ENCODE results near the gene CACNB1.
A peak's percentile ranks its signal among the peaks of the same experiment; 100 is the strongest.

GRCh38 chr17:39239640-39240314 is 42.3 kb upstream of the CACNB1 start:
- TF ChIP-seq EGR1 (IDR thresholded peaks at IDR 0.05) (no peak), TAF1 (IDR thresholded peaks at IDR 0.05; ENCODE audit: low read depth) (no peak), FOXM1 (IDR thresholded peaks at IDR 0.05; ENCODE audit: borderline replicate concordance, low read depth) (no peak), TEAD4 (IDR thresholded peaks at IDR 0.05) (no peak), MAX (IDR thresholded peaks at IDR 0.05) (peak; percentile 64; the same call in 1 of the 2 replicates), NFIC (IDR thresholded peaks at IDR 0.05) (no peak), CEBPB (IDR thresholded peaks at IDR 0.05) (no peak), EP300 (IDR thresholded peaks at IDR 0.05; ENCODE audit: borderline replicate concordance) (no peak), YY1 (IDR thresholded peaks at IDR 0.05; ENCODE audit: low read depth) (no peak), RAD21 (IDR thresholded peaks at IDR 0.05; ENCODE audit: low read depth) (peak; percentile 76)
